HuH-7.5 (cell line): ENCODE data around the gene XRRA1.
"Not testable (repeated sequence)": the region's sequence is repeated elsewhere in the genome, so short reads cannot be mapped to it uniquely, and the experiment has no call there.

ENCODE experiments used
- DNase-seq: peaks from one replicate; pipeline ENCODE4 v3.0.0; 2011; ENCODE audit warnings: low spot score

Gene XRRA1

DNA sequence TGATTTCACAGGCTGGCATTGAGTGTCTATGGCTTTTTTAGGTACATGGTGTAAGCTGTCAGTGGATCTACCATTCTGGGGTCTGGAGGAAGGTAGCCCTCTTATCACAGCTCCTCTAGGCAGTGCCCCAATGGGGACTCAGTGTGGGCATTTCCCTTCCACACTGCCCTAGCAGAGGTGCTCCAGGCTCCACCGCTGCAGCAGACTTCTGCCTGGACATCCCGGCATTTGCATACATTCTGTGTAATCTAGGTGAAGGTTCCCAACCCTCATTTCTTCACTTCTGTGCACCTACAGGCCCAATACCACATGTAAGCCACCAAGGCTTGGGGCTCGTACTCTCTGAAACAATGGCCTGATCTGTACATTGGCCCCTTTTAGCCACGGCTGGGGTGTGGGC lies 122.0 kb downstream of the XRRA1 start:
- no peak for DNase-seq

DNA sequence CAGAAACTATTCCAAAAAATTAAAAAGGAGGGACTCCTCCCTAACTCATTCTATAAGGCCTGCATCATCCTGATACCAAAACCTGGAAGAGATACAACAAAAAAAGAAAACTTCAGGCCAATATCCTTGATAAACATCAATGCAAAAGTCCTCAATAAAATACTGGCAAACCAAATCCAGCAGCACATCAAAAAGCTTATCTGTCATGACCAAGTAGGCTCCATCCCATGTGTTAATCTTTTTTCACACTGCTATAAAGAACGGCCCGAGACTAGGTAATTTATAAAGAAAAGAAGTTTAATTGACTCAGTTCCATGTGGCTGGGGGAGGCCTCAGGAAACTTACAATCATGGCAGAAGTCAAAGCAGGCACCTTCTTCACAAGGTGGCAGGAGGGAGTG lies 123.3 kb downstream of the XRRA1 start:
- DNase-seq: not testable (repeated sequence)

DNA sequence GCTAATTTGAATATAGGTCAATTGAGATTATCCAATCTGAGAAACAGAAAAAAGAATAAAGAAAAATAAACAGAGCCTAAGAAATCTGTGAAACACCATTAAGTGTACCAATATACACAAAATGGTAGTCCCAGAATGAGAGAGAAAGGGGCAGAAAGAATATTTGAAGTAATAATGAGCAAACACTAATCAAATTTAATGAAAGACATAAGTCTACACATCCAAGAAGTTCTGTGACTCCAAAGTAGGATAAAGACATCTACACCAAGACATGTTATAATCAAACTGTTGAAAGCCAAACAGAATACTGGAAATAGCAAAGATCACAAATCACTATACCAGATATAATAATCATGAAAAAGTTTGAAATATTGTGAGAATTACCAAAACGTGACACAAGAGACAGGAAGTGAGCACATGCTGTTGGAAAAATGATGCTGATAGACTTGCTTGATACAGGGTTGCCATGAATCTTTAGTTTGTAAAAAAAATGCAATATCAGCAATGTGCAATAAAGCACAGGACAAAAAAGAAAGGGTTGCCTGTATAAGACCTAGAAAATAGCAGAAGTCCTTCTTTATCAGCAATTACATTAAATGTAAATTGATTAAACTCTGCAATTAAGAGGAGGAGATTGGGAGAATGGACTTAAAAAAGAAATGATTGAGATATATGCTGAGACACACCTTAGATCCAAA lies 124.5 kb downstream of the XRRA1 start:
- DNase-seq: no peak

DNA sequence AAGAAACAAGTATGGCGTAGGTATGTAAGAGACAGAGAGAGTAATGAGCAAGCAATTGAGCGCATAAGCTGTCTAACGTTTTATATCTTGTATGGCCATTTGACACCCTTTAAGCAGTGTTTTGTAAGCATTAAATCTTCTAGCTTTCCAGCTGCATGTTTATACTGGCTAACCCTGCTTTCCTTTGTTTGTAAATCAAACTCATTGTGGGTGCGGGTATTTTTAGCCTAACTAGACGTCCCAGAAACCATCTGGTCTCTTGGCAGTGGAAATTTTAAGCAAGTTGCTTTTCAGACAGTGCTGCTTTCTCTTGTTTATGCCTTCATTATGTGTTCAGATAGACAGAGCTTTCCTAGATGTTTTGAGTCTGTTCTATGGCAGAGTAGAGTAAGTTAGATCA lies 126.7 kb downstream of the XRRA1 start:
- DNase-seq: no peak

DNA sequence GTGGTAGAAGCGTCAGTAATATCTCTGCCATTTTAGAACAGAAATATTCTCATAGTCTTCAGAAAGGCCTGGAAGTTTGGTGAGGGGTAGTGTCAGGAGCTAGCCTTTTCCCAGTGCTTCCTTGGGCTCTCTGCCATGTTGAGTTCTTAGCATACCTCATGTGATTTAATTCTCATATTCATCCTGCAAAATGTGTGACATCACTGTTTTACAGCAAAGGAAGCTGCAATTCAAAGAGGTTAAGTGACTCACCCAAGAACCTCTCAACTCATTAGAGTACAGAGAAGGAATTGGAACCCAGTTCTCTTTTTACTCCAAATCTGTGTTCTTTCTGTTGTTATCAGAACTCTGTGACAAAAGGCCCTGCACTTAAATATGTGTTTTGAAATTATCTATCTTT lies 128.1 kb downstream of the XRRA1 start:
- DNase-seq: no peak

DNA sequence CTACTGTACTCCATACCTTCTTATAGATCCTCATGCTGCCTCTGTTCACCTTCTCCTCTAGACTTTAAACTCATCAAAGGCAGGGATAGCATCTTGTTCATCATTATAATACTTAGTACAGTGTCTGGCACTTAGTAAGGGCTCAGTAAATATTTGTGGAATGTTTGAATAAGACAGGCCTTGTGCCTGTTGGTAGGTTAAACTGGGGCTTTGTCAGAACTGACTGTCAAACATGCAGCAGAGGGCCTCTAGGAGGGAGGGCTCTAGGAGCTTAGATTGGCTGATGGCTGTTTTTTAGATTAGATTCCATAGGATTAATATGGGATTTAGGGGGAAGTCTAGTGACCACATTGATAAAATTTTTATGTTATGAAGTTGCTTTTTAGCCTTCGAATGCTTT lies 129.5 kb downstream of the XRRA1 start:
- no peak for DNase-seq

DNA sequence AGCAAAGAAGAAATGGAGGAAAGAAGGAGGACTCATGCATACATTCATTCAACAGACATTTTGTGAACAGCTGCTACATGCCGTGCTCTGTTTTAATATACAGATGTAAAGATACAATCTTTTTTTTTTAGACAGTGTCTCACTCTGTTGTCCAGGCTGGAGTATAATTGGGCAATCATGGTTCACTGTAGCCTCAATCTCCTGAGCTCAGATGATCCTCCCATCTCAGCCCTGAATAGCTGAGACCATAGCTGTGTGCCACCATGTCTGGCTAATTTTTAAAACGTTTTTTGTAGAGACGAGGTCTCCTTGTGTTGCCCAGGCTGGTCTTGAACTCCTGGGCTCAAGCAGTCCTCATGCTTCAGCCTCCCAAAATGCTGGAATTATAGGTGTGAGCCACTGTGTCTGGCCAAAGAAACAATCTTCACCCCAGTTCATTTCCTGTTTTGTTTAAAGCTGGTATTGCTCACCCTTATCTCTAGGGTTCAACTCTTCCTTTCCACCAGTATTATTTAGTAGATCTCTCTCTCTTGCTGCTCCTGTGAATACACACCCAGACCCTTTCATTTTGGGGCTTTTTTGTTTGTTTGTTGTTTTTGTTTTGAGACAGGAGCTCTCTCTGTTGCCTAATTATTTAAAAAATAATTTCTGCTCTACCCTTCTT lies 130.5 kb downstream of the XRRA1 start:
- DNase-seq: no peak

DNA sequence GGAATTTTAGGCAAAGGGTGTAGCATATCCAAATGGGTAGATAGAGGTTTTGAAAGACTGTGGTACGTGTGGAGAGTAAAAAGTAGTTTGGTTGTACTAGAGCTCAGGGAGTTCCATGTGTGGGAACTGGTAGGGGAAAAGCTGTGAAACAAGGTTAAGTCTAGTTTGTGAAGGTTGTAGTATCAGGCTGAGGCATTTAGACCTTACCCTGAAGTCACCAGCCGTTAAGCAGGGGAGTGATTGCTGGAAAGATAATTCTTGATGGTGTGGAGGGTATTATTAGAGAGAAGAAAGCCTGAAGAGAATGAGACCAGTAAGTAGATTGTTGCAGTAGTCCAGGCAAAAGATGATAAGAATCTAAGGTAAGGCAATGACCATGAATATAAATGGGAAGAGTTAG lies 132.2 kb downstream of the XRRA1 start:
- DNase-seq: no peak

DNA sequence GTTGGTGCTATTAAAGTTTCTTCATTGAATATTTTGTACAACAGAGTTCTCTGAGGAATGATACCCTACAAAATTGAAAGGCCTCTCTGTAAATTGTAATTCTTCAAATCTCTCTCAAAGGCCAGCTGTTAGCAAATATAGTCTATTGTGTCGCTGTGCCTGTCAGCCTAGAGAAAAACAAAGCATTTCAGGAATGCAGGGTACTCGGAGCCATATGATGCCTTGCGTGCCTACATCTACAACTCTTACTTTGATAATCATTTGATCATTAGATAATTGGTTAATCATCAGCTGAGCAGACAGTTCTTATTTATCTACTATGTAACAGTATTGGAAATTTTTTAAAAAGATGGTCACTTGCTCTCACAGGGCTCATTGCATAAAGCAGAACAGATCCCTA lies 132.9 kb downstream of the XRRA1 start:
- DNase-seq: no peak

DNA sequence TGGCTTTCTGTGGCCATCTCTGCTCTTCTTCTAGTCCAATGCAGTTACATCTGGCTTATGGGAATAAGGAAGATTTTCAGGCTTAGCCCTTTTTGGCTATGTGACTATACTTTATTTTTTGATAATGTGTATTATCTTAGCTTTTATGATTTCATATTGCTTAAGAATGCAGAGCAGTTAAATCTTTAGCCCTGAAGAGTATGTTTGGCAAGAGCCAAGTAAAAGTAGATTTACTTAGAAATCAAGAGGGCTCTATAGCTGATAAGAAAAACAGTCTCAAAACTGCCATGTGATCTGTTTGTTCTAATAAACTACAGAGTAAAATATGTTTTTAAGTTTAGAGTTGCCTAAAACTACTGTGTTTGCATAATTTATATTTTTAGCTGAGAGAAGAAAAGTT lies 139.1 kb downstream of the XRRA1 start:
- DNase-seq: no peak

DNA sequence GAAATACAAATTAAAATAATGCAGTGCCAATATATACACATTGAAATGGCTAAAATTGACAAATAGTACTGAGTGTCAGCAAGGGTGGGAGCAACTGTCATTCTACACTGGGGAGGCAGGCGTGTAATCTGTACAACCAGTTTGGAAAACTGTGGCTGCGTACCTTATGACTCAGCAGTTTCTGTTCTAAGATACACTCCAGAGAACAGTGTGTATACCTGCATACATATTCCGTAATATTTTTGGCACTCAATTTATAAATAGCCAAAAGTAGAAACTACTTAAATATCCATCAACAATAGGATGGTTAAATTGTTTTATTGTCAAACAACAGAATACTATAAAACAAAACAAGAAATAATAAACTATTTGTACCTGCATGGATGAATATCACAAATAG lies 142.6 kb downstream of the XRRA1 start:
- no peak for DNase-seq

DNA sequence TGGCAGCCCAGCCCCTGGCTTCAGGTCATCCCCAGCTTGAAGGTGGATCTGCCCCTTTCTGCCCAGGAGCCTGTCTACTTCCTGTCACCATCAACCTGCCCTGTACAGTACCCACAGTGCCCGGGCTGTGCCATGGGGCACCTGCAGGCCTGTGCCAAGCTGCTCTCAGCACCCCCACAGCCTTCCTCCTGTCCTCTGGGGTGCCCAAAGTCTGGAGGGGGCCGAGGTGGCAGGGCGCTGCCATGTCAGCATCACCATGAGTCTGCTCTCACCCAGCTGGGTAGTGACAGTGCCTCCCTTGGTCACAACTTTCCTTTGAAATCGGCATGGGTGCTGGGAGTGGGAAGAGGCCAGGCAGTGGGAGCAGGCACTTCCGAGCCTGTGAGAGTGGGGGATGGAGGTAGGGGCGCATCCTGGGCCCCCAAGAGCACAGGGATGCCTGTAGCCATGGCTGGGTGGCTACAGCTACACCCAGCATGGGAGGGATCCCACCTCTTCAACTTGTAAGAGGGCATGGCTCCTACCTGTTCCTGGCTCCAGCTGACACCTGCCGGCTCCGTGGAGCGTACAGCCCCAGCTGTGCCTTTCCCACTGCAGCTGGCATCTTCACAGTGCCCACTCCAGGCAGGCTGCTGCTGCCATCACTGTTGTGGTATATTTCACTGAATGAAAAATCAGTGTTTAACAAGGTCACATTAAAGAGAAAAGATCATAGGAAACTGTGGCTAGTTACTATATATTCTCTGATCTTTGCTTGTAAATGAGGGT lies 157.4 kb downstream of the XRRA1 start:
- DNase-seq: no peak
